Measurements from ENCODE around the gene SEC23B. TPM values are rescaled to one million over a fixed set of nuclear protein-coding genes. Genes with fewer than 3 reads are reported as not detected.
"Not testable (repeated sequence)": the region's sequence is repeated elsewhere in the genome, so short reads cannot be mapped to it uniquely, and the experiment has no call there.

The SEC23B gene
- total RNA-seq, 1 donor from 2014 or later, result 56.6 TPM

GRCh38 chr20:18511571-18511970, 3.8 kb downstream of the SEC23B start:
- Mint-ChIP-seq H3K36me3 (ENCODE audit: low read depth) (peaks cover 72% of the 10 kb centered on the region), H3K9me3 (no peaks in the 10 kb centered on the region), H3K4me3 (no peak overlapping the region), H3K4me1 (peaks cover 35% of the 10 kb centered on the region), H3K27ac (no peak overlapping the region), H3K27me3 (no peaks in the 10 kb centered on the region)
- POLR2A ChIA-PET, result no interaction called here
- intact Hi-C loops (cut with micrococcal nuclease), result no loop called here
- CTCF ChIA-PET, result no interaction called here
- no peak for DNase-seq
- no peak for ATAC-seq (ENCODE audit: low read depth)
- TF ChIP-seq CTCF (IDR thresholded peaks at IDR 0.05), result no peak

- Mint-ChIP-seq H3K4me3 (no peak overlapping the region), H3K27me3 (no peaks in the 10 kb centered on the region), H3K4me1 (peaks cover 19% of the 10 kb centered on the region), H3K36me3 (ENCODE audit: low read depth) (peaks cover 60% of the 10 kb centered on the region), H3K27ac (no peak overlapping the region), H3K9me3 (no peaks in the 10 kb centered on the region)
- POLR2A ChIA-PET, result no interaction called here
- intact Hi-C loops (cut with micrococcal nuclease), result no loop called here
- TF ChIP-seq CTCF (IDR thresholded peaks at IDR 0.05), result no peak
- ATAC-seq (ENCODE audit: low read depth), result no peak
- no peak for DNase-seq
- CTCF ChIA-PET, result no interaction called here
Observed at GRCh38 chr20:18513208-18513607, 5.5 kb downstream of the SEC23B start.

- ChIA-PET POLR2A (no interaction called here), CTCF (no interaction called here)
- Mint-ChIP-seq H3K9me3 (no peaks in the 10 kb centered on the region), H3K27me3 (no peaks in the 10 kb centered on the region), H3K27ac (no peak overlapping the region), H3K36me3 (ENCODE audit: low read depth) (peaks cover 57% of the 10 kb centered on the region), H3K4me3 (no peak overlapping the region), H3K4me1 (peaks cover 11% of the 10 kb centered on the region)
- intact Hi-C loops (cut with micrococcal nuclease), result no loop called here
- no peak for TF ChIP-seq CTCF (IDR thresholded peaks at IDR 0.05)
- ATAC-seq (ENCODE audit: low read depth) (no peak), DNase-seq (no peak)
Observed at GRCh38 chr20:18514127-18514526, 6.4 kb downstream of the SEC23B start.

- ChIA-PET CTCF (no interaction called here), POLR2A (interaction anchor here (0.6 to 0.7 kb wide), 3 partner anchors 10 to 602 kb away, joined by 4 to 8 read pairs (median 5); no protein-coding TSS in a partner anchor)
- Mint-ChIP-seq H3K9me3 (no peaks in the 10 kb centered on the region), H3K27me3 (no peaks in the 10 kb centered on the region), H3K36me3 (ENCODE audit: low read depth) (peaks cover 43% of the 10 kb centered on the region), H3K4me3 (no peak overlapping the region), H3K27ac (no peak overlapping the region), H3K4me1 (peaks cover 6% of the 10 kb centered on the region)
- ATAC-seq (ENCODE audit: low read depth) (no peak), DNase-seq (no peak)
- intact Hi-C loops (cut with micrococcal nuclease), result no loop called here
- TF ChIP-seq CTCF (IDR thresholded peaks at IDR 0.05), result no peak
Observed at GRCh38 chr20:18515973-18516372, 8.2 kb downstream of the SEC23B start.

GRCh38 chr20:18522066-18522465, 14.3 kb downstream of the SEC23B start:
- H3K27ac Mint-ChIP-seq; DNase-seq; POLR2A ChIA-PET; H3K9me3 Mint-ChIP-seq; H3K4me3 Mint-ChIP-seq; H3K27me3 Mint-ChIP-seq; H3K4me1 Mint-ChIP-seq; intact Hi-C loops (cut with micrococcal nuclease); CTCF ChIA-PET; ATAC-seq (ENCODE audit: low read depth): not testable (repeated sequence)
- peaks cover 34% of the 10 kb centered on the region for H3K36me3 Mint-ChIP-seq (ENCODE audit: low read depth)

GRCh38 chr20:18523066-18523465, 15.3 kb downstream of the SEC23B start:
- H3K9me3 Mint-ChIP-seq, result no peaks in the 10 kb centered on the region
- H3K27ac Mint-ChIP-seq, result no peak overlapping the region
- ChIA-PET POLR2A (no interaction called here), CTCF (no interaction called here)
- ATAC-seq (ENCODE audit: low read depth) (no peak), DNase-seq (no peak)
- no peaks in the 10 kb centered on the region for H3K27me3 Mint-ChIP-seq
- no peaks in the 10 kb centered on the region for H3K4me1 Mint-ChIP-seq
- peaks cover 44% of the 10 kb centered on the region for H3K36me3 Mint-ChIP-seq (ENCODE audit: low read depth)
- H3K4me3 Mint-ChIP-seq, result no peak overlapping the region
- no peak for TF ChIP-seq CTCF (IDR thresholded peaks at IDR 0.05)
- intact Hi-C loops (cut with micrococcal nuclease), result no loop called here

Measured in activated B cell treated with CpG ODN at 0.5 μM for 24 hours (primary cell).